ENCODE data around the gene FOXK2.

Gene FOXK2

GRCh38 chr17:82593590-82594087 is 74.1 kb downstream of the FOXK2 start:
- Histone ChIP-seq H3K36me3 (ENCODE audit: insufficient read depth) (no peaks in the 10 kb centered on the region), H3K9ac (no peak overlapping the region), H4K20me1 (ENCODE audit: insufficient read depth) (no peaks in the 10 kb centered on the region), H2AFZ (ENCODE audit: low read depth) (no peak overlapping the region), H3K4me2 (no peak overlapping the region), H3K79me2 (ENCODE audit: insufficient read depth, low read depth) (no peaks in the 10 kb centered on the region), H3K4me3 (IDR thresholded peaks at IDR 0.05; ENCODE audit: insufficient read depth, low read depth, low read length) (no peak overlapping the region), H3K4me1 (ENCODE audit: low read depth, poor library complexity, severe bottlenecking) (no peaks in the 10 kb centered on the region), H3K27ac (no peak overlapping the region), H3K27me3 (ENCODE audit: insufficient read depth, low read depth) (no peaks in the 10 kb centered on the region)
- TF ChIP-seq, protein P1, sequence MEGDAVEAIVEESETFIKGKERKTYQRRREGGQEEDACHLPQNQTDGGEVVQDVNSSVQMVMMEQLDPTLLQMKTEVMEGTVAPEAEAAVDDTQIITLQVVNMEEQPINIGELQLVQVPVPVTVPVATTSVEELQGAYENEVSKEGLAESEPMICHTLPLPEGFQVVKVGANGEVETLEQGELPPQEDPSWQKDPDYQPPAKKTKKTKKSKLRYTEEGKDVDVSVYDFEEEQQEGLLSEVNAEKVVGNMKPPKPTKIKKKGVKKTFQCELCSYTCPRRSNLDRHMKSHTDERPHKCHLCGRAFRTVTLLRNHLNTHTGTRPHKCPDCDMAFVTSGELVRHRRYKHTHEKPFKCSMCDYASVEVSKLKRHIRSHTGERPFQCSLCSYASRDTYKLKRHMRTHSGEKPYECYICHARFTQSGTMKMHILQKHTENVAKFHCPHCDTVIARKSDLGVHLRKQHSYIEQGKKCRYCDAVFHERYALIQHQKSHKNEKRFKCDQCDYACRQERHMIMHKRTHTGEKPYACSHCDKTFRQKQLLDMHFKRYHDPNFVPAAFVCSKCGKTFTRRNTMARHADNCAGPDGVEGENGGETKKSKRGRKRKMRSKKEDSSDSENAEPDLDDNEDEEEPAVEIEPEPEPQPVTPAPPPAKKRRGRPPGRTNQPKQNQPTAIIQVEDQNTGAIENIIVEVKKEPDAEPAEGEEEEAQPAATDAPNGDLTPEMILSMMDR (conservative IDR thresholded peaks at IDR 0.05; ENCODE audit: low read depth, low read length): no peak

DNA sequence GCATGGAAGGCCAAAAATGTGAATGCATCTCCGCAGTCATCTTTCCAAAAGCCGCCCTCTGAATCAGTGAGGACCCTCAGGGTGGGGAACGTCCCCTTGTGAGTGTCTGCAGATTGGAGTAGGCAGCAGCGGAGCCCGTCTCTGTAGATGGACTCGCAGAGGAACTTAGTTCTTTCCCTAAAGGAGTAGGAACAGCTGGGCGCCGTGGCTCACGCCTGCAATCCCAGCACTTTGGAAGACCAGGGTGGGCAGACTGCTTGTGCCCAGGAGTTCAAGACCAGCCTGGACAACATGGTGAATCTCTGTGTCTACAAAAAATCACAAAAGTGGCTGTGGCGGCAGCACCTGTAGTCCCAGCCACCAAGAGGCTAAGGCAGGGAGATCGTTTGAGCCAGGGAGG is 75.0 kb downstream of the FOXK2 start:
- no peaks in the 10 kb centered on the region for H3K36me3 ChIP-seq (ENCODE audit: insufficient read depth)

GRCh38 chr17:82595893-82596292 is 76.4 kb downstream of the FOXK2 start:
- H3K36me3 ChIP-seq (ENCODE audit: insufficient read depth): no peaks in the 10 kb centered on the region
- H3K4me1 ChIP-seq (ENCODE audit: low read depth, poor library complexity, severe bottlenecking): no peaks in the 10 kb centered on the region
- H3K27me3 ChIP-seq (ENCODE audit: insufficient read depth, low read depth): no peaks in the 10 kb centered on the region
- H3K4me2 ChIP-seq: no peak overlapping the region
- H4K20me1 ChIP-seq (ENCODE audit: insufficient read depth): no peaks in the 10 kb centered on the region
- H3K79me2 ChIP-seq (ENCODE audit: insufficient read depth, low read depth): no peaks in the 10 kb centered on the region
- TF ChIP-seq, protein P1 (conservative IDR thresholded peaks at IDR 0.05; ENCODE audit: low read depth, low read length): no peak
- no peak overlapping the region for H3K4me3 ChIP-seq (IDR thresholded peaks at IDR 0.05; ENCODE audit: insufficient read depth, low read depth, low read length)
- no peak overlapping the region for H2AFZ ChIP-seq (ENCODE audit: low read depth)
- no peak overlapping the region for H3K9ac ChIP-seq
- H3K27ac ChIP-seq: no peak overlapping the region

More for the DNA sequence above, 75.0 kb downstream of the FOXK2 start:
- Histone ChIP-seq H3K4me2 (no peak overlapping the region), H3K9ac (no peak overlapping the region), H3K4me1 (ENCODE audit: low read depth, poor library complexity, severe bottlenecking) (no peaks in the 10 kb centered on the region), H3K27ac (no peak overlapping the region), H4K20me1 (ENCODE audit: insufficient read depth) (no peaks in the 10 kb centered on the region), H3K79me2 (ENCODE audit: insufficient read depth, low read depth) (no peaks in the 10 kb centered on the region), H3K27me3 (ENCODE audit: insufficient read depth, low read depth) (no peaks in the 10 kb centered on the region), H2AFZ (ENCODE audit: low read depth) (no peak overlapping the region), H3K4me3 (IDR thresholded peaks at IDR 0.05; ENCODE audit: insufficient read depth, low read depth, low read length) (no peak overlapping the region)
- TF ChIP-seq, protein P1 (conservative IDR thresholded peaks at IDR 0.05; ENCODE audit: low read depth, low read length): no peak

- H2AFZ ChIP-seq (ENCODE audit: low read depth): no peak overlapping the region
- H3K79me2 ChIP-seq (ENCODE audit: insufficient read depth, low read depth): no peaks in the 10 kb centered on the region
- H4K20me1 ChIP-seq (ENCODE audit: insufficient read depth): no peaks in the 10 kb centered on the region
- H3K27me3 ChIP-seq (ENCODE audit: insufficient read depth, low read depth): no peaks in the 10 kb centered on the region
- H3K4me2 ChIP-seq: no peak overlapping the region
- H3K4me3 ChIP-seq (IDR thresholded peaks at IDR 0.05; ENCODE audit: insufficient read depth, low read depth, low read length): no peak overlapping the region
- H3K36me3 ChIP-seq (ENCODE audit: insufficient read depth): no peaks in the 10 kb centered on the region
- no peaks in the 10 kb centered on the region for H3K4me1 ChIP-seq (ENCODE audit: low read depth, poor library complexity, severe bottlenecking)
- TF ChIP-seq, protein P1 (conservative IDR thresholded peaks at IDR 0.05; ENCODE audit: low read depth, low read length): no peak
- H3K27ac ChIP-seq: no peak overlapping the region
- no peak overlapping the region for H3K9ac ChIP-seq
Measured at GRCh38 chr17:82596296-82596695, 76.8 kb downstream of the FOXK2 start.

Data from KMS-11 (cell line).